B cell (primary cell): ENCODE data around the gene NDUFS7. TPM values are rescaled to one million over a fixed set of nuclear protein-coding genes. Genes with fewer than 3 reads are reported as not detected.

Experiments
- ATAC-seq: fragments of 200-7000 bp; cut with Tn5 transposase; one replicate; pipeline ENCODE4 v1.10.0; 2021; ENCODE audit warnings: low read depth, mild to moderate bottlenecking, moderate number of reproducible peaks, moderate library complexity
- CTCF ChIA-PET: fragments of 350-600 bp; sonication (Branson Sonifier 250); formaldehyde crosslinking; loops from one replicate; lab custom pipeline; 2021; ENCODE audit warnings: antibody characterized with exemption, inconsistent platforms; lab: Charles Lee
- POLR2A ChIA-PET: fragments of 350-600 bp; sonication (Branson Sonifier 250); formaldehyde crosslinking; loops from one replicate; lab custom pipeline; 2021; ENCODE audit warnings: antibody characterized with exemption; lab: Charles Lee
- DNase-seq: peaks from one replicate; pipeline ENCODE4 v3.0.0; 2013
- H2AFZ ChIP-seq: 2 replicates; pipeline ENCODE4 v1.6.1; 2012; ENCODE audit warnings: mild to moderate bottlenecking, low read depth, low read length; ENCODE audit not compliant: insufficient read depth, poor library complexity, severe bottlenecking
- H3K27ac ChIP-seq, 2 donors: 1 replicate in 1 of 2; 2 replicates in 1 of 2; pipeline ENCODE4 v1.5.1; 2012 to 2013; ENCODE audit warnings: low read length in 2 of 2, mild to moderate bottlenecking in 2 of 2, moderate library complexity in 1 of 2
- H3K27me3 ChIP-seq, 4 experiments: fragments of 200-600 bp in 1 of 4; sonication (generic) in 1 of 4; replicated peaks in 1 of 4; 1 replicate in 2 of 4; 2 replicates in 2 of 4; pipeline versions ENCODE4 v1.6.1 to v1.7.0; 2013 to 2016; ENCODE audit warnings: low read length in 3 of 4, mild to moderate bottlenecking in 2 of 4, mixed read lengths in 1 of 4, moderate library complexity in 1 of 4; ENCODE audit not compliant: insufficient read depth in 4 of 4, control insufficient read depth in 3 of 4; ENCODE audit errors: control extremely low read depth in 1 of 4
- H3K36me3 ChIP-seq, 2 experiments: replicated peaks in 1 of 2; 1 replicate in 1 of 2; 2 replicates in 1 of 2; pipeline versions ENCODE4 v1.6.1 to v1.7.1; 2013; ENCODE audit warnings: low read length in 1 of 2; ENCODE audit not compliant: insufficient read depth in 2 of 2, control insufficient read depth in 1 of 2; ENCODE audit errors: control extremely low read depth in 1 of 2, extremely low read depth in 1 of 2
- H3K4me1 ChIP-seq, 2 donors: fragments of 200-600 bp in 1 of 2; sonication (generic) in 1 of 2; 1 replicate in 1 of 2; 2 replicates in 1 of 2; pipeline versions ENCODE4 v1.5.1 to v1.6.1; 2013 to 2017; ENCODE audit warnings: low read length in 2 of 2; ENCODE audit not compliant: control insufficient read depth in 2 of 2, insufficient read depth in 2 of 2
- H3K4me2 ChIP-seq: replicated peaks from 2 replicates; pipeline ENCODE3; 2012; ENCODE audit warnings: mild to moderate bottlenecking, low read depth, low read length; ENCODE audit not compliant: poor library complexity, severe bottlenecking
- H3K4me3 ChIP-seq, 5 experiments: fragments of 200-600 bp in 1 of 5; sonication (generic) in 1 of 5; 1 replicate in 3 of 5; 2 replicates in 2 of 5; pipeline versions ENCODE4 v1.5.1 to v1.7.0; 2011 to 2016; ENCODE audit warnings: low read length in 4 of 5, mild to moderate bottlenecking in 4 of 5, low read depth in 2 of 5, control low read depth in 1 of 5, moderate library complexity in 1 of 5; ENCODE audit not compliant: insufficient read depth in 1 of 5; ENCODE audit errors: control extremely low read depth in 1 of 5, extremely low read depth in 1 of 5
- H3K79me2 ChIP-seq: fragments of 200-600 bp; sonication (generic); one replicate; pipeline ENCODE4 v1.6.0; 2016; ENCODE audit warnings: low read length; ENCODE audit not compliant: control insufficient read depth, insufficient read depth
- H3K9ac ChIP-seq: fragments of 200-600 bp; sonication (generic); 2 replicates; pipeline ENCODE4 v1.6.1; 2017; ENCODE audit warnings: mild to moderate bottlenecking, low read length, moderate library complexity
- H3K9me3 ChIP-seq, 3 donors: one replicate each; pipeline versions ENCODE4 v1.6.1 to v1.7.1; 2013; ENCODE audit warnings: low read length in 2 of 3; ENCODE audit not compliant: control insufficient read depth in 2 of 3, insufficient read depth in 1 of 3; ENCODE audit errors: control extremely low read depth in 1 of 3
- H4K20me1 ChIP-seq: 2 replicates; pipeline ENCODE4 v1.6.0; 2012; ENCODE audit warnings: mild to moderate bottlenecking, low read length; ENCODE audit not compliant: insufficient read depth, control insufficient read depth, poor library complexity, severe bottlenecking
- H3K27ac Mint-ChIP-seq: one replicate; pipeline ENCODE4 v1.8.0; 2021; ENCODE audit warnings: mixed read lengths
- H3K27me3 Mint-ChIP-seq: one replicate; pipeline ENCODE4 v1.8.0; 2021; ENCODE audit warnings: mixed read lengths
- H3K4me1 Mint-ChIP-seq: one replicate; pipeline ENCODE4 v1.8.0; 2021; ENCODE audit warnings: mixed read lengths
- H3K4me3 Mint-ChIP-seq: one replicate; pipeline ENCODE4 v1.8.0; 2021; ENCODE audit warnings: mixed read lengths
- H3K9me3 Mint-ChIP-seq: one replicate; pipeline ENCODE4 v1.8.0; 2022; ENCODE audit warnings: mixed read lengths; ENCODE audit not compliant: insufficient read depth
- EZH2 ChIP-seq: IDR thresholded peaks from 2 replicates; pipeline ENCODE4 v1.6.1; 2012; ENCODE audit warnings: borderline replicate concordance, low read depth, mild to moderate bottlenecking, moderate library complexity, low read length; ENCODE audit not compliant: insufficient read depth, poor library complexity, severe bottlenecking
- WGBS: methylation state at CpG from one replicate; pipeline ENCODE4 v1.1.5; 2013; ENCODE audit warnings: missing lambda C conversion rate; ENCODE audit not compliant: insufficient coverage; 5-methylcytosine and 5-hydroxymethylcytosine counted together
- intact Hi-C: fragments of 100-400 bp; cut with micrococcal nuclease; formaldehyde crosslinking; loops from one replicate; pipeline ENCODE4 v1.10.0; 2022
- polyA plus RNA-seq: library from polyadenylated mRNA; depleted of rRNA; stranded (reverse); fragments of >200 nt; gene quantifications from 2 replicates; pipeline ENCODE4 v1.2.3, GENCODE V29; 2012
- total RNA-seq, 2 donors: library from RNA; stranded (reverse); fragments of 120-200 nt in 1 of 2; gene quantifications; 1 replicate in 1 of 2; 2 replicates in 1 of 2; pipeline versions ENCODE4 v1.2.3 to v1.2.4, GENCODE V29; 2013 to 2022
- TF ChIP-seq, protein P1 (sequence below): fragments of 200-600 bp; IDR thresholded peaks from one replicate; pipeline ENCODE4 v1.8.0; 2022; ENCODE audit warnings: antibody characterized with exemption, mild to moderate bottlenecking

NDUFS7 gene
- total and polyA plus RNA-seq, 2 donors (not counting 1 experiment from before 2014, with no cell fraction given) = 58.8 to 141 TPM

DNA sequence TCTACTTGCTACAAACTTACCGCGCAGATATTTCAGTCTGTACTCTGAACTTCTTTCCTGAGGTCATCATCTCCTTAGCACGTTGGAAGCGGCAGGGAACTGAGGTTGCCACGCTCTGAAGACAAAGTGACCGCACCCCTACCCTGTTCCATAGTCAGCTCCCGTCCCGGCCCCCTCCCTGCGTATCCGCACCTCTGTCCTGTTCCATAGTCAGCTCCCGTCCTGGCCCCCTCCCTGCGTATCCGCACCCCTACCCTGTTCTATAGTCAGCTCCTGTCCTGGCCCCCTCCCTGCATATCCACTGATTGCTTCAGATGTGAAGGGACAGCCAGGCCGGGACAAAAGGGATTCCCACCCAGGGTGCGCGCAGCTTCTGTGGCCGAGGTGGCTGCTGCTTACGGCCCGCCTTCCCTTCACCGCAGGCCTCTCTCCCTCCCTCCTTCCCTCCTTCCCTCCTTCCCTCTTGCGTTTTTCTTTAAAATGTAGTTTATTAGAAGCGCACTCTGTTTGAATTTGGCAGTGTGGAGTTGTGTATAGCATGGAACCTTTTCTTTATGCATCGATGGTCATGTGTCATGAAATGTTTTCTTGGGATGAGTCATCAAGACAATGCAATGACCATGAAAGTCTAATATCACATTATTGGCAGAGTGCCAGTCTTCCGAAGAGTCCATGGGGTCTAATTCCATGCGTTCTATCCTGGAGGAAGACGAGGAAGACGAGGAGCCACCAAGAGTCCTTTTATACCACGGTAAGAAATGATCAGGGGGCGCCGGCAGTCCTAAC is 21.9 kb upstream of the NDUFS7 start:
- ChIA-PET CTCF (no interaction called here), POLR2A (no interaction called here)
- H3K4me1 Mint-ChIP-seq = peaks cover 30% of the 10 kb centered on the region
- H3K27me3 Mint-ChIP-seq = no peaks in the 10 kb centered on the region
- peaks cover 0 to 40% of the 10 kb centered on the region in 2 experiments for H3K36me3 ChIP-seq
- H3K4me3 Mint-ChIP-seq = no peak overlapping the region
- 96% methylated on average over 23 of the region's 30 CpGs for WGBS
- H3K27me3 ChIP-seq = no peaks in the 10 kb centered on the region
- H3K9ac ChIP-seq = no peak overlapping the region
- H3K27ac Mint-ChIP-seq = no peak overlapping the region
- H3K4me3 ChIP-seq = no peak overlapping the region
- peaks cover 18 to 22% of the 10 kb centered on the region in 2 donors for H3K4me1 ChIP-seq
- no peak overlapping the region for H3K27ac ChIP-seq
- H4K20me1 ChIP-seq = no peaks in the 10 kb centered on the region
- ATAC-seq = no peak
- H3K9me3 ChIP-seq = peaks cover 0 to 2% (median 0%) of the 10 kb centered on the region in 3 donors
- H3K9me3 Mint-ChIP-seq = no peaks in the 10 kb centered on the region
- H2AFZ ChIP-seq = no peak overlapping the region
- peaks cover 13% of the 10 kb centered on the region for H3K79me2 ChIP-seq
- no peak for TF ChIP-seq EZH2
- TF ChIP-seq, protein P1, sequence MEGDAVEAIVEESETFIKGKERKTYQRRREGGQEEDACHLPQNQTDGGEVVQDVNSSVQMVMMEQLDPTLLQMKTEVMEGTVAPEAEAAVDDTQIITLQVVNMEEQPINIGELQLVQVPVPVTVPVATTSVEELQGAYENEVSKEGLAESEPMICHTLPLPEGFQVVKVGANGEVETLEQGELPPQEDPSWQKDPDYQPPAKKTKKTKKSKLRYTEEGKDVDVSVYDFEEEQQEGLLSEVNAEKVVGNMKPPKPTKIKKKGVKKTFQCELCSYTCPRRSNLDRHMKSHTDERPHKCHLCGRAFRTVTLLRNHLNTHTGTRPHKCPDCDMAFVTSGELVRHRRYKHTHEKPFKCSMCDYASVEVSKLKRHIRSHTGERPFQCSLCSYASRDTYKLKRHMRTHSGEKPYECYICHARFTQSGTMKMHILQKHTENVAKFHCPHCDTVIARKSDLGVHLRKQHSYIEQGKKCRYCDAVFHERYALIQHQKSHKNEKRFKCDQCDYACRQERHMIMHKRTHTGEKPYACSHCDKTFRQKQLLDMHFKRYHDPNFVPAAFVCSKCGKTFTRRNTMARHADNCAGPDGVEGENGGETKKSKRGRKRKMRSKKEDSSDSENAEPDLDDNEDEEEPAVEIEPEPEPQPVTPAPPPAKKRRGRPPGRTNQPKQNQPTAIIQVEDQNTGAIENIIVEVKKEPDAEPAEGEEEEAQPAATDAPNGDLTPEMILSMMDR = no peak
- no peak for DNase-seq
- intact Hi-C loops = no loop called here
- no peak overlapping the region for H3K4me2 ChIP-seq
